Activated CD8-positive, alpha-beta memory T cell treated with anti-CD3 and anti-CD28 coated beads for 36 hours (primary cell): ENCODE measurements around the gene OR10H5. TPM values are rescaled to one million over a fixed set of nuclear protein-coding genes. Genes with fewer than 3 reads are reported as not detected.
"Not testable (repeated sequence)": the region's sequence is repeated elsewhere in the genome, so short reads cannot be mapped to it uniquely, and the experiment has no call there.

Experiments used
- CTCF ChIA-PET: fragments of 350-600 bp; sonication (Branson Sonifier 250); formaldehyde crosslinking; loops from one replicate; lab custom pipeline; 2021; ENCODE audit warnings: antibody characterized with exemption; lab: Charles Lee
- POLR2A ChIA-PET: fragments of 350-600 bp; sonication (Branson Sonifier 250); formaldehyde crosslinking; loops from one replicate; lab custom pipeline; 2021; ENCODE audit warnings: antibody characterized with exemption; lab: Charles Lee
- total RNA-seq, 2 experiments: library from RNA; stranded (reverse); gene quantifications; one replicate each; pipeline ENCODE4 v1.2.3, GENCODE V29; 2021

The OR10H5 gene
- total RNA-seq, 2 experiments from 2014 or later: not detected

DNA sequence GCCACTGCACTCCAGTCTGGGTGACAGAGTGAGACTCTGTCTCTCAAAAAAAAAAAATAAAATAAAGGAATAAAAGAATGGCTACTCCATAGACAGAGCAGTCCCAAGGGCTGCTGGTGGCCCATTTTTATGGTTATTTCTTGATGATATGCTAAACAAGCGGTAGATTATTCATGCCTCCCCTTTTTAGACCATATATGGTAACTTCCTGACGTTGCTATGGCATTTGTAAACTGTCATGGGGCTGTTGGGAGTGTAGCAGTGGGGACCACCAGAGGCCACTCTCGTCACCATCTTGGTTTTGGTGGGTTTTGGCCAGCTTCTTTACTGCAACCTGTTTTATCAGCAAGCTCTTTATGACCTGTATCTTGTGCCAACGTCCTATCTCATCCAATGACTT lies 52.4 kb downstream of the OR10H5 start:
- CTCF ChIA-PET: interaction anchor here (0.5 kb wide), 1 partner anchor 28 kb away, joined by 3 read pairs; no protein-coding TSS in a partner anchor
- POLR2A ChIA-PET: not testable (repeated sequence)

GRCh38 chr19:15840833-15841232 lies 53.4 kb downstream of the OR10H5 start:
- CTCF ChIA-PET: interaction anchor here (0.7 kb wide), 2 partner anchors 10 to 220 kb away, joined by 3 to 4 read pairs; no protein-coding TSS in a partner anchor
- POLR2A ChIA-PET: no interaction called here

GRCh38 chr19:15841875-15842569 lies 54.6 kb downstream of the OR10H5 start:
- ChIA-PET CTCF (interaction anchor here (0.9 to 1.1 kb wide), 2 partner anchors 11 to 234 kb away, joined by 3 read pairs; partner anchors contain the start of gene TPM4), POLR2A (no interaction called here)

GRCh38 chr19:15843203-15843893 lies 55.9 kb downstream of the OR10H5 start:
- CTCF ChIA-PET: interaction anchor here (0.6 kb wide), 1 partner anchor 978 kb away, joined by 3 read pairs; no protein-coding TSS in a partner anchor

DNA sequence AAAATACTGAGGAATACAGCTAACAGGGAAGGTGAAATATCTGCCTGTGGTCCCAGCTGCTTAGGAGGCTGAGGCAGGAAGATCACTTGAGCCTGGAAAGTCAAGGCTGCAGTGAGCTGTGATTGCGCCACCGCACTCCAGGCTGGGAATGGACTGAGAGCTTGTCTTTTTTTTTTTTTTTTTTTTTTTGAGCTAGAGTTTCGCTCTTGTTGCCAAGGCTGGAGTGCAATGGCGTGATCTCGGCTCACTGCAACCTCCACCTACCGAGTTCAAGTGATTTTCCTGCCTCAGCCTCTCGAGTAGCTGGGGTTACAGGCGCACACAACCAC lies 56.4 kb downstream of the OR10H5 start:
- ChIA-PET CTCF (interaction anchor here (0.6 to 1.2 kb wide), 3 partner anchors 341 to 978 kb away, joined by 3 to 4 read pairs (median 3); partner anchors contain the start of gene FAM32A), POLR2A (interaction anchor here (0.7 kb wide), 1 partner anchor 27 kb away, joined by 8 read pairs; no protein-coding TSS in a partner anchor)

More at GRCh38 chr19:15843203-15843893, 55.9 kb downstream of the OR10H5 start:
- POLR2A ChIA-PET: no interaction called here

DNA sequence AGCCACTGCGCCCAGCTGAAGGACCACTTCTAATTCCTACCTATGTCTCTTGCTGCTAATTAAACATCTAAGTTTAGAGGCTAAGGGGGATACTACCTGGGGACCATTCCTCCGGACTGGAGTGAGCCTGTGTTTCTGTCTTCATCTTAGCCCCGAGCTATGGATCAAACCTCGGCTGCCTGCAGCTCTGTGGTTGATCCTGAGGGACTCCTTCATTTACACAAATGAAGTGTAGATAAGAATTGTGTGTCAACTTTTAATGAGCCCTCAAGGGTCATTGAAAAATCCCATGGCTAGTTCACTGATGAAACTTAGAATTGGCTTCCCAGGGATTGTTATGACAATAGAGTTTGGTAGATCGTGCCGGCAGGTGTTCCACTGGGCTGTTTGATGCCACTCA lies 59.5 kb downstream of the OR10H5 start:
- POLR2A ChIA-PET: no interaction called here
- CTCF ChIA-PET: interaction anchor here (0.6 to 0.7 kb wide), 3 partner anchors 42 to 1010 kb away, joined by 3 to 5 read pairs (median 4); no protein-coding TSS in a partner anchor

DNA sequence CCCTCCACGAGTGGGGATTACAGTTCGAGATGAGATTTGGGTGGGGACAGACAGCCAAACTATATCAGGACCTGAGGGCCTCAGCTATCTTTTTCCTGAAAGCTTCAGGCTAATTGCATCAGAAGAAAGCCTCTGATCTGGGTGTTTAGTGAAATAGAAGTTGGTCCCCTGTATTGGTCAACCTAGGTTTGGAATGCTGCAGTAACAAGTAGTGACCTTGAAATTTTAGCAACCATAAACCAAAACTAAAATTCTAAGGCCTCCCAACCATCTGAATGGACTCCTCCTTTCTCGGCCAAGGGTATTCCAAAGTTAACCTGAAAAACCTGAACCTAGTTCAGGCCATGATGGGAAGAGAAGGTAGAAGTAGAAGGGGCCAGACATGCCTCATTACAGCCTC lies 62.9 kb downstream of the OR10H5 start:
- ChIA-PET CTCF (interaction anchor here (0.6 kb wide), 1 partner anchor 9 kb away, joined by 4 read pairs; no protein-coding TSS in a partner anchor), POLR2A (interaction anchor here (0.6 kb wide), 1 partner anchor 629 kb away, joined by 3 read pairs; no protein-coding TSS in a partner anchor)

Other genes with a start within 250 kb of the OR10H5 start
- not detected for gene CYP4F8, start 172.4 kb upstream of the OR10H5 start, total RNA-seq
- under 1 TPM in 1 of 2 experiments, not detected in 1; 0.10 TPM for gene CYP4F3, start 146.8 kb upstream of the OR10H5 start, total RNA-seq
- gene CYP4F12, start 114.6 kb upstream of the OR10H5 start, total RNA-seq: under 1 TPM in 1 of 2 experiments, not detected in 1; 0.25 TPM
- gene OR10H2, start 59.6 kb upstream of the OR10H5 start, total RNA-seq: not detected
- not detected for gene OR10H3, start 49.7 kb upstream of the OR10H5 start, total RNA-seq
- gene OR10H1, start 28.0 kb downstream of the OR10H5 start, total RNA-seq: not detected
- gene CYP4F2, start 110.4 kb downstream of the OR10H5 start, total RNA-seq: under 1 TPM in 1 of 2 experiments, not detected in 1; 0.36 TPM
- not detected for gene CYP4F11, start 146.9 kb downstream of the OR10H5 start, total RNA-seq
- not detected for gene OR10H4, start 161.3 kb downstream of the OR10H5 start, total RNA-seq